ENCODE results near the gene ARL13A. TPM values are rescaled to one million over a fixed set of nuclear protein-coding genes. Genes with fewer than 3 reads are reported as not detected.

Gene ARL13A
- total RNA-seq: not detected

DNA sequence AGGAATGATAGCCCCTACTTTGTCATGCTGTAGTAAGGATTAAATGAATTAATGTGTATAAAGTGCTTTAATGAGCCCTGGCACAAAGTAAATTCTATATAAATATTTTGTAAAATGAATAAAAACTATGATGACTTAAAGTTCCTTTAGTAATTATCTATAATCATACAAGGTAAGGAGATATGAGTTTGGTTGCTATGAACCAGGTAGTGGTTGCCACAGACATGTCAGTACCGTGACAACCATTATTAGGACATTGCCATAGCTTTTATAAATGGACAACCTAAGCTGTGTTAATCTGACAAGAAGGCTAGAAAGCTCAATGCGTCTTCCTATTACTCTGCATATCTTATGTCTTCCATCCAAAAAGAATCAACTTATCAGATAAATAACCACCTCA lies at the start of gene ARL13A:
TSS of gene ARL13A (plus strand) at position 301 of the 400 bp plus-strand sequence. CDS start 3,982 bp downstream, outside the sequence.
- no peak within 1 kb of the TSS for H3K4me3 ChIP-seq
- TF ChIP-seq CTCF (IDR thresholded peaks at IDR 0.05): no peak
- no peak for DNase-seq (ENCODE audit: low spot score)
- no peak within 1 kb of the TSS for H3K27ac ChIP-seq
- no peaks in the 10 kb centered on the region for H3K36me3 ChIP-seq
- H3K9me3 ChIP-seq: no peaks in the 10 kb centered on the region
- no peaks in the 10 kb centered on the region for H3K27me3 ChIP-seq
- no peaks in the 10 kb centered on the region for H3K4me1 ChIP-seq

- H3K4me3 ChIP-seq: no peak overlapping the region
- TF ChIP-seq CTCF (IDR thresholded peaks at IDR 0.05): no peak
- H3K36me3 ChIP-seq: no peaks in the 10 kb centered on the region
- H3K27me3 ChIP-seq: no peaks in the 10 kb centered on the region
- H3K27ac ChIP-seq: no peak overlapping the region
- peaks cover 0 to 9% of the 10 kb centered on the region in 2 donors for H3K4me1 ChIP-seq
- no peaks in the 10 kb centered on the region for H3K9me3 ChIP-seq
- no peak for DNase-seq (ENCODE audit: low spot score)
Measured at GRCh38 chrX:100924375-100924774, 45.1 kb upstream of the ARL13A start.

DNA sequence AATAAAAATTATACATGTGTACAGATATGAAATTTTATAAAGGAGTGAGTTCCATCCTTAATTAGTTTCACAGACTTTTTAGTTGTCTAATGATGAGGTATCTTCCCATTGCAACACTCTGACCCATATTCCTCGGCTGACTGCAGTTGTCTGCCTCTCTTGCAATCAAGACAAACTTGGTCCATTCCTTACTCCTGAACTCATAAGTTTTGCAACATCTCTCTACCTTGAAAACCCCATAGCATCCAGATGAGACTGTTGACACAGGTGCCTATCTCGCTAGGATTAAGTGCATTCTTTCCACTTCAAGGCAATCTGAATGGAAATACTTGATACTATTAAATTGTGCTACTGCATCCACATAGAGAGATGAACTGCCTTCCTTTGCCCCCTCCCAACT lies 43.1 kb upstream of the ARL13A start:
- no peak for TF ChIP-seq CTCF (IDR thresholded peaks at IDR 0.05)
- DNase-seq (ENCODE audit: low spot score): no peak
- no peak overlapping the region for H3K27ac ChIP-seq

DNA sequence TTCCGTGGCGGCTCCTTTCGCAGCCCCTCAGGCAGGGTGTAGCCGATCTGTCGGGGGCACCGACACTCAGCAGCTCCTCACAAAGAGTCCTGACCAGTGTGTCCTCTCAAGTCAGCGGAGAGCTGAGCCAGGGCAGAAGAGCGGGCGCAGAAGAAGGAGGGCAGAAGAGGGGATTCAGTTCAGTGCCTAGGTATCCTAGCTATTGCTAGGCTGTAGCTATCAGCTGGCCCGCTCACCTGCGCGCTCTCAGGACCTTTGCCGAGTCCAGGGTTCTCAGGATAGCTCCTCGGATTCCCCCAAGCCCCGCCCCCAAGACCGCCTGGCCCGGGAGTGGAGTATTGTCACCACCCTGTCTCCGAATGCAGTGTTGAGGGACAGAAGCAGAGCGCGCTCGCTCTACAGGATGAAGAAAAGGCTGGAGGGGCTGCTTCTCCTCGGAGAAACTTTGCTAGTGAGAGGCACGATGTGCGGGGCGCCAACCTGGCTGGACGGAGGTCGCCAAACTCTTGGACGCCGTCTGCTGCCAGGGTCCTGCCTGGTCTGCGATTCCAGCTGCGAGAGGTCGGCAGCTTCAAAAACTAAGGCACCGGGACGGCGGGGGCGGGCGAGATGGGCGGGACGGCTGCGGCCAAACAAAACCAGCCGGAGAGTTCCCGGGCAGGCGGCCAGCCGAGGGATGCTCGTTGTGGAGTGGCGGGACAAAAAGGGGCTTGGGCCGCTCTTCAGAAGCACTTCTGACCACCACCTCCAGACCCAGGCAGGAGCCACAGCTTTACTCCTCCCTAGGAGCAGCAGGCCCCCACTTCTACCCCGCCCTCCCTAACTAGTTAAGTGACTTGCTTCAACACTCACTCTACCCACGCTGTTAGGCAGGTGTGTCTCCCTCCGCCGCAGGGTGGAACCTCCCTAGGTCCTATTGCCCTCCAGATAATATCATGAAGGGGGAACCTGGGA lies 40.6 kb upstream of the ARL13A start, which contains the start of gene XKRX:
TSS of gene XKRX (minus strand) at position 258 of the 954 bp plus-strand sequence. CDS start 613 bp downstream, outside the sequence.
- H3K4me3 ChIP-seq: peak within 1 kb of the TSS in 1 of 2 donors; percentile 37
- no peak for TF ChIP-seq CTCF (IDR thresholded peaks at IDR 0.05)
- no peaks in the 10 kb centered on the region for H3K27me3 ChIP-seq
- no peak within 1 kb of the TSS for H3K27ac ChIP-seq
- H3K4me1 ChIP-seq: peaks cover 0 to 10% of the 10 kb centered on the region in 2 donors
- H3K9me3 ChIP-seq: no peaks in the 10 kb centered on the region
- H3K36me3 ChIP-seq: no peaks in the 10 kb centered on the region
- DNase-seq (ENCODE audit: low spot score): no peak

More for the DNA sequence above, 43.1 kb upstream of the ARL13A start:
- no peak overlapping the region for H3K4me3 ChIP-seq
- H3K36me3 ChIP-seq: no peaks in the 10 kb centered on the region
- H3K4me1 ChIP-seq: peaks cover 0 to 10% of the 10 kb centered on the region in 2 donors
- no peaks in the 10 kb centered on the region for H3K9me3 ChIP-seq
- no peaks in the 10 kb centered on the region for H3K27me3 ChIP-seq

DNA sequence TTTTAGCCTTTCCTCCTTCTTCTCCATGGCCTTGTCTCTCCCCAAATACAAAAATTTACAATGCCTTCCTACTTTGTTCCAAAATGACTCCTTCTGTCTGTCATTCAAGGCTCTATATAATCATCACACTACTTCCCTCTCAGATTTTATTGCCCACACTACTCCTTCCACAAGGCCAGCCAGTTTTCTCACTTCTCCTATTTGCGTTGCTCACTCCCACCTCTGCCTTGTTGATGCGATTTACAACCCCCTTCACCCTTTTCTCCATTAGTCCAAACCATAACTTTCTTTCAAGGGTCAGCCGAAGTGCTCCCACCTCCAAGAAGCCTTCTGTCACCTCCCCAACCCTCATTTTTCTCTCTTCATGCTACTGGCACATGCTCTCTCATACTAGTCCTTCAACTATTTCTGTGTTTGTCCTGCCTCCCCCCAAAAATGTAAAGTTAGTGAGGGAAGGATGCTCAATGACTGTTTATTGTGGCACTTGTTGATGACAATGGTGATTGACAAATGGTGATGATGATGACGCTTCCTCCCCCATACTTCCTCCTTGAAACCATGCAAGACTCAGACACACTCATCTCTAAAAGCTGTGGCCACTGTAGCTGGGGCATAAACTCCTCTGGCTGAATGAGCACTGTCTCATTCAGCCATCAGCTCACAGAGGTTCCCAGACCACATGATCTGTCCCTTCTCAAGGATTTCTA lies 38.1 kb upstream of the ARL13A start:
- H3K27ac ChIP-seq: no peak overlapping the region
- H3K36me3 ChIP-seq: no peaks in the 10 kb centered on the region
- no peak overlapping the region for H3K4me3 ChIP-seq
- H3K4me1 ChIP-seq: peaks cover 0 to 10% of the 10 kb centered on the region in 2 donors
- H3K27me3 ChIP-seq: no peaks in the 10 kb centered on the region
- no peak for DNase-seq (ENCODE audit: low spot score)
- no peaks in the 10 kb centered on the region for H3K9me3 ChIP-seq
- no peak for TF ChIP-seq CTCF (IDR thresholded peaks at IDR 0.05)

All from right atrium auricular region (tissue), 2 donors.